Astrocyte (in vitro differentiated cells and primary cell): Measurements from ENCODE around the gene NIPBL. TPM values are rescaled to one million over a fixed set of nuclear protein-coding genes. Genes with fewer than 3 reads are reported as not detected.

ENCODE experiments used
- DNase-seq: peaks from one replicate; pipeline ENCODE4 v3.0.0-alpha.2; 2010; ENCODE audit warnings: low read depth
- FAIRE-seq: peaks from 2 replicates; lab custom pipeline; 2011; peaks lifted over from hg19 to GRCh38; lab: Jason Lieb, UNC
- H2AFZ ChIP-seq: 2 replicates; pipeline ENCODE4 v1.6.0; 2012; ENCODE audit warnings: low read depth, low read length, inconsistent platforms
- H3K27ac ChIP-seq: 2 replicates; pipeline ENCODE4 v1.5.1; 2011; ENCODE audit warnings: low read depth, low read length, inconsistent platforms
- H3K27me3 ChIP-seq: 2 replicates; pipeline ENCODE4 v1.6.0; 2011; ENCODE audit warnings: low read length, inconsistent platforms; ENCODE audit not compliant: insufficient read depth
- H3K36me3 ChIP-seq: 2 replicates; pipeline ENCODE4 v1.5.1; 2011; ENCODE audit warnings: low read length, inconsistent platforms; ENCODE audit not compliant: insufficient read depth
- H3K4me1 ChIP-seq: 2 replicates; pipeline ENCODE4 v1.5.1; 2011; ENCODE audit warnings: low read length, inconsistent platforms; ENCODE audit not compliant: insufficient read depth
- H3K4me2 ChIP-seq: 2 replicates; pipeline ENCODE4 v1.6.0; 2012; ENCODE audit warnings: low read length, inconsistent platforms
- H3K4me3 ChIP-seq: 2 replicates; pipeline ENCODE4 v1.5.1; 2011; ENCODE audit warnings: low read depth, mild to moderate bottlenecking, low read length, inconsistent platforms; ENCODE audit not compliant: insufficient read depth
- H3K79me2 ChIP-seq: 2 replicates; pipeline ENCODE4 v1.6.0; 2012; ENCODE audit warnings: mild to moderate bottlenecking, low read length, inconsistent platforms; ENCODE audit not compliant: insufficient read depth
- H3K9ac ChIP-seq: 2 replicates; pipeline ENCODE4 v1.6.0; 2012; ENCODE audit warnings: mild to moderate bottlenecking, low read length, inconsistent platforms
- H3K9me3 ChIP-seq: 2 replicates; pipeline ENCODE4 v1.5.1; 2012; ENCODE audit warnings: low read depth, mild to moderate bottlenecking, low read length, inconsistent platforms; ENCODE audit not compliant: insufficient read depth
- H4K20me1 ChIP-seq: 2 replicates; pipeline ENCODE4 v1.6.0; 2012; ENCODE audit warnings: low read length, inconsistent platforms; ENCODE audit not compliant: insufficient read depth
- H3K27ac Mint-ChIP-seq: one replicate; pipeline ENCODE4 v1.8.0; 2021; ENCODE audit warnings: mild to moderate bottlenecking, mixed read lengths; ENCODE audit not compliant: unreplicated experiment
- H3K27me3 Mint-ChIP-seq: one replicate; pipeline ENCODE4 v1.8.0; 2021; ENCODE audit warnings: low read depth, mixed read lengths; ENCODE audit not compliant: unreplicated experiment
- H3K36me3 Mint-ChIP-seq: one replicate; pipeline ENCODE4 v1.8.0; 2021; ENCODE audit warnings: low read depth, mixed read lengths; ENCODE audit not compliant: unreplicated experiment
- H3K4me1 Mint-ChIP-seq: one replicate; pipeline ENCODE4 v1.8.0; 2021; ENCODE audit warnings: low read depth, mixed read lengths; ENCODE audit not compliant: unreplicated experiment
- H3K4me3 Mint-ChIP-seq: one replicate; pipeline ENCODE4 v1.8.0; 2021; ENCODE audit warnings: mild to moderate bottlenecking, moderate library complexity, mixed read lengths; ENCODE audit not compliant: unreplicated experiment
- H3K9me3 Mint-ChIP-seq: one replicate; pipeline ENCODE4 v1.8.0; 2021; ENCODE audit warnings: mild to moderate bottlenecking, mixed read lengths; ENCODE audit not compliant: unreplicated experiment
- CTCF ChIP-seq: IDR thresholded peaks from 2 replicates; pipeline ENCODE4 v1.5.1; 2011; ENCODE audit warnings: low read depth, mild to moderate bottlenecking, inconsistent platforms, low read length, moderate library complexity; ENCODE audit not compliant: insufficient read depth
- EZH2 ChIP-seq: IDR thresholded peaks from 2 replicates; pipeline ENCODE4 v1.6.1; 2012; ENCODE audit warnings: mild to moderate bottlenecking, low read length, inconsistent platforms; ENCODE audit not compliant: insufficient read depth
- total RNA-seq: library from RNA; stranded (reverse); gene quantifications from 2 replicates; pipeline ENCODE4 v1.2.1, GENCODE V29; 2021

The NIPBL gene
- total RNA-seq, 1 donor from 2014 or later, result 45.3 TPM

- H3K4me1 ChIP-seq, result no peaks in the 10 kb centered on the region
- H3K27ac ChIP-seq, result no peak overlapping the region
- peaks cover 93% of the 10 kb centered on the region for H3K79me2 ChIP-seq
- H3K36me3 Mint-ChIP-seq, result no peaks in the 10 kb centered on the region
- no peaks in the 10 kb centered on the region for H3K27me3 ChIP-seq
- DNase-seq (no peak), FAIRE-seq (no peak)
- peaks cover 25% of the 10 kb centered on the region for H3K4me1 Mint-ChIP-seq
- no peaks in the 10 kb centered on the region for H3K9me3 Mint-ChIP-seq
- H3K9me3 ChIP-seq, result no peaks in the 10 kb centered on the region
- H3K36me3 ChIP-seq, result no peaks in the 10 kb centered on the region
- H2AFZ ChIP-seq, result no peak overlapping the region
- no peak for TF ChIP-seq EZH2
- H3K4me2 ChIP-seq, result no peak overlapping the region
- no peak overlapping the region for H3K4me3 Mint-ChIP-seq
- H4K20me1 ChIP-seq, result peaks cover 76% of the 10 kb centered on the region
- no peaks in the 10 kb centered on the region for H3K27me3 Mint-ChIP-seq
- H3K4me3 ChIP-seq, result no peak overlapping the region
- H3K27ac Mint-ChIP-seq, result no peak overlapping the region
- H3K9ac ChIP-seq, result no peak overlapping the region
Measured at GRCh38 chr5:36939969-36940858, 63.6 kb downstream of the NIPBL start.

GRCh38 chr5:36943584-36943983 is 67.0 kb downstream of the NIPBL start:
- H3K27me3 Mint-ChIP-seq, result no peaks in the 10 kb centered on the region
- DNase-seq (no peak), FAIRE-seq (no peak)
- H3K4me1 Mint-ChIP-seq, result peaks cover 37% of the 10 kb centered on the region
- Histone ChIP-seq H3K4me3 (no peak overlapping the region), H4K20me1 (peaks cover 73% of the 10 kb centered on the region), H3K9me3 (no peaks in the 10 kb centered on the region), H3K27ac (no peak overlapping the region), H3K9ac (no peak overlapping the region), H2AFZ (no peak overlapping the region), H3K4me2 (no peak overlapping the region), H3K4me1 (no peaks in the 10 kb centered on the region), H3K36me3 (no peaks in the 10 kb centered on the region), H3K27me3 (no peaks in the 10 kb centered on the region), H3K79me2 (peaks cover 92% of the 10 kb centered on the region)
- no peak for TF ChIP-seq CTCF
- no peak for TF ChIP-seq EZH2
- H3K36me3 Mint-ChIP-seq, result no peaks in the 10 kb centered on the region
- H3K27ac Mint-ChIP-seq, result no peak overlapping the region
- no peaks in the 10 kb centered on the region for H3K9me3 Mint-ChIP-seq
- no peak overlapping the region for H3K4me3 Mint-ChIP-seq

GRCh38 chr5:36944024-36944423 is 67.5 kb downstream of the NIPBL start:
- H3K9ac ChIP-seq, result no peak overlapping the region
- H3K4me1 Mint-ChIP-seq, result peaks cover 39% of the 10 kb centered on the region
- no peak overlapping the region for H3K4me3 Mint-ChIP-seq
- H4K20me1 ChIP-seq, result peaks cover 68% of the 10 kb centered on the region
- no peaks in the 10 kb centered on the region for H3K27me3 Mint-ChIP-seq
- TF ChIP-seq EZH2, result no peak
- TF ChIP-seq CTCF, result no peak
- peaks cover 92% of the 10 kb centered on the region for H3K79me2 ChIP-seq
- H3K27ac Mint-ChIP-seq, result no peak overlapping the region
- no peaks in the 10 kb centered on the region for H3K4me1 ChIP-seq
- H3K9me3 Mint-ChIP-seq, result no peaks in the 10 kb centered on the region
- H3K27me3 ChIP-seq, result no peaks in the 10 kb centered on the region
- H3K36me3 Mint-ChIP-seq, result no peaks in the 10 kb centered on the region
- no peak overlapping the region for H3K4me3 ChIP-seq
- DNase-seq, result no peak
- no peak overlapping the region for H3K27ac ChIP-seq
- no peaks in the 10 kb centered on the region for H3K9me3 ChIP-seq
- FAIRE-seq, result no peak
- H3K4me2 ChIP-seq, result no peak overlapping the region
- H3K36me3 ChIP-seq, result no peaks in the 10 kb centered on the region
- no peak overlapping the region for H2AFZ ChIP-seq
